GM12878 (cell line): ENCODE results near the gene TBX4. TPM values are rescaled to one million over a fixed set of nuclear protein-coding genes. Genes with fewer than 3 reads are reported as not detected.

Source experiments
- ATAC-seq: fragments of 200-7000 bp; cut with Tn5 transposase; 3 replicates; pipeline ENCODE4 v1.9.1; 2020; ENCODE audit warnings: mild to moderate bottlenecking, moderate library complexity
- BruUV-seq: library from RNA; stranded (reverse); fragments of 400-500 nt; replicated peaks from 2 replicates; lab custom pipeline; 2021; lab: Mats Ljungman, UMichigan
- CTCF ChIA-PET: fragments of 300-600 bp; sonication (Branson Sonifier 250); formaldehyde crosslinking; extraction: SDS; loops from one replicate; lab custom pipeline; 2021; ENCODE audit warnings: inconsistent platforms; lab: Yijun Ruan, JAX
- POLR2A ChIA-PET: fragments of 350-600 bp; formaldehyde crosslinking; extraction: SDS; loops from one replicate; lab custom pipeline; 2021; ENCODE audit warnings: inconsistent platforms; lab: Charles Lee
- RAD21 ChIA-PET: fragments of 300-600 bp; sonication (Branson Sonifier 250); formaldehyde crosslinking; loops from one replicate; lab custom pipeline; 2023; ENCODE audit warnings: antibody characterized with exemption; ENCODE audit not compliant: unreplicated experiment; lab: Charles Lee
- SMC1A ChIA-PET: fragments of 300-600 bp; sonication (Branson Sonifier 250); formaldehyde crosslinking; loops from one replicate; lab custom pipeline; 2023; ENCODE audit not compliant: unreplicated experiment, uncharacterized antibody; lab: Charles Lee
- DNase-seq: peaks from one replicate; pipeline ENCODE4 v3.0.0-alpha.2; 2011; ENCODE audit warnings: low read depth, low spot score
- FAIRE-seq: peaks from 3 replicates; lab custom pipeline; 2011; peaks lifted over from hg19 to GRCh38; lab: Jason Lieb, UNC
- H2AFZ ChIP-seq: 2 replicates; pipeline ENCODE4 v1.6.0; 2011; ENCODE audit warnings: low read depth, low read length, control low read depth; ENCODE audit not compliant: control insufficient read depth
- H3K27ac ChIP-seq: 2 replicates; pipeline ENCODE4 v1.5.1; 2011; ENCODE audit warnings: control low read depth; ENCODE audit not compliant: control insufficient read depth, insufficient read depth
- H3K27me3 ChIP-seq, 2 experiments: replicated peaks in 1 of 2; 2 replicates each; pipeline versions ENCODE4 v1.6.0 to v1.6.1; 2011; ENCODE audit warnings: low read length in 1 of 2; ENCODE audit not compliant: control insufficient read depth in 2 of 2, insufficient read depth in 2 of 2
- H3K36me3 ChIP-seq, 2 experiments: 2 replicates each; pipeline ENCODE4 v1.5.1; 2011; ENCODE audit warnings: low read length in 1 of 2; ENCODE audit not compliant: control insufficient read depth in 2 of 2, insufficient read depth in 2 of 2
- H3K4me1 ChIP-seq: 2 replicates; pipeline ENCODE4 v1.6.1; 2011; ENCODE audit warnings: mild to moderate bottlenecking, low read length, moderate library complexity, mixed read lengths; ENCODE audit not compliant: control insufficient read depth, insufficient read depth
- H3K4me2 ChIP-seq: 2 replicates; pipeline ENCODE4 v1.6.0; 2011; ENCODE audit warnings: control low read depth; ENCODE audit not compliant: control insufficient read depth, insufficient read depth
- H3K4me3 ChIP-seq: fragments of 200-600 bp; sonication (generic); 2 replicates; pipeline ENCODE4 v1.5.1; 2016
- H3K79me2 ChIP-seq: 2 replicates; pipeline ENCODE4 v1.6.0; 2011; ENCODE audit warnings: low read length; ENCODE audit not compliant: control insufficient read depth, insufficient read depth
- H3K9ac ChIP-seq: 2 replicates; pipeline ENCODE4 v1.8.0; 2011; ENCODE audit warnings: low read length, control low read depth, mixed read lengths; ENCODE audit not compliant: control insufficient read depth, insufficient read depth
- H3K9me3 ChIP-seq: replicated peaks from 3 replicates; pipeline ENCODE4 v1.5.1; 2011; ENCODE audit warnings: mild to moderate bottlenecking, low read length; ENCODE audit not compliant: control insufficient read depth, insufficient read depth
- H4K20me1 ChIP-seq: 2 replicates; pipeline ENCODE4 v1.6.0; 2011; ENCODE audit not compliant: control insufficient read depth, insufficient read depth
- MTA3 ChIP-seq: IDR thresholded peaks from 2 replicates; pipeline ENCODE4 v1.6.1; 2012; ENCODE audit warnings: low read length, inconsistent platforms, borderline replicate concordance
- NFIC ChIP-seq: IDR thresholded peaks from 2 replicates; pipeline ENCODE4 v1.6.1; 2012; ENCODE audit warnings: low read depth, mild to moderate bottlenecking, inconsistent platforms, low read length, moderate library complexity
- NFXL1 ChIP-seq: fragments of 450-650 bp; IDR thresholded peaks from 2 replicates; pipeline ENCODE4 v1.6.1; 2017; ENCODE audit warnings: antibody characterized with exemption, mild to moderate bottlenecking, borderline replicate concordance
- WGBS: methylation state at CpG from one replicate; pipeline ENCODE4 v1.1.6; 2016; ENCODE audit warnings: low lambda C conversion rate; ENCODE audit not compliant: insufficient replicate concordance, insufficient coverage; ENCODE audit errors: missing lambda C conversion rate; 5-methylcytosine and 5-hydroxymethylcytosine counted together
- in situ Hi-C: fragments of 300-500 bp; cut with MboI; formaldehyde crosslinking; loops from 9 replicates; pipeline ENCODE4 v1.14.3; 2018; ENCODE audit warnings: mixed read lengths
- intact Hi-C: fragments of 100-400 bp; cut with micrococcal nuclease; formaldehyde crosslinking; loops from one replicate; pipeline ENCODE4 v1.14.2; 2022; ENCODE audit not compliant: unreplicated experiment
- polyA plus RNA-seq, 11 experiments: library from polyadenylated mRNA; depleted of rRNA in 4 of 11; unstranded in 6 of 11; stranded (reverse) in 5 of 11; fragments of >200 nt; fragmentation: Nextera tagmentation in 4 of 11; fragmentation: Illumina TruSeq in 1 of 11; extraction: Ambion mirVana in 4 of 11; extraction: Trizol in 1 of 11; gene quantifications; 1 replicate in 1 of 11; 2 replicates in 10 of 11; pipeline versions ENCODE4 v1.2.1 to v1.2.3, GENCODE V29; 2011 to 2016; ENCODE audit warnings: inconsistent platforms in 2 of 11, missing spikeins in 2 of 11, low read depth in 1 of 11
- total RNA-seq, 4 experiments: library from RNA; depleted of rRNA in 3 of 4; stranded (reverse); fragments of >200 nt in 3 of 4; fragmentation: Illumina TruSeq in 1 of 4; extraction: Trizol in 1 of 4; gene quantifications; 2 replicates each; pipeline versions ENCODE4 v1.2.1 to v1.2.3, GENCODE V29; 2013 to 2021
- TF ChIP-seq, protein P1 (sequence below): IDR thresholded peaks from 2 replicates; pipeline ENCODE4 v1.6.1; 2012; ENCODE audit warnings: low read depth, low read length, improper control_type of control experiment

Gene TBX4
- total and polyA plus RNA-seq, 10 of the 15 experiments (the other 5 are each of a cell fraction or from before 2014, with no cell fraction given) = 0.01 TPM; not detected in 9

DNA sequence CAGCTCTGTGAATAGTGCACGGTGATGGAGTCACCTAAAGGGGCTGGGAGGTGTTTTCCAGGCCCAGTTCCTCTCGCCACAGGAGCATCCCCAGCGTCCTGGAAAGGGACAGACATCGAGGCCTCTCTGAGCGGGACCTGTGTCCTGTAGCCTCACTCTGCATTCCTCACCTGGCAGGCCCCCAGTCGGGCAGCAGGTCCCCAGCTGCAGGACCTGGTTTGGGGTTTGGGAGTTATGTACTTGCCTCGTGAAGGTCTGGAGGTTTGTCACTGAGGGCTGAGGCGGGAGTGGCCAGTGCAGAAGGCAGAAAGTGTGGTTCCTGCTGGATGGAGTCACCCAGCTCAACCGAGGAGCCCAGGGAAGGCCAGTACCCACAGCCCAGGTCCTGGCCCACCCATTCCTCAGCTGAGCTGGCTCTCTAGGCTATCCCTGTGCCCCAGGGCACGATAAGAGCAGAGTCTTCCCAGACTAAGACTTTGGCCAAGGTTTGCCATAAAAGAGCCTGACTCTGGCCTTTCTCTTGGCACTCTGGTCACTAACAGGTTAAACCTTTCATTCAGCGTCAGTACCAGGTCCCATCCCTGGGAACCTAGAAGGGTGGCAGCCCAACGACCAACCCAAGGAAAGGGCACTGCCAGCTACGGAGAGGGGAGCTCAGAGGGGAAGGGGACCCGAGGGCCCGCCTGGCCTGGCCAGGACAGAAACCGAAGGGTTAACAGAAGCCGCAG, 24.4 kb downstream of the TBX4 start:
- TF ChIP-seq NFXL1 (0 out of 2 replicates have a peak, but pooled peaks have one; percentile 32), MTA3 (no peak), NFIC (no peak)
- TF ChIP-seq, protein P1, sequence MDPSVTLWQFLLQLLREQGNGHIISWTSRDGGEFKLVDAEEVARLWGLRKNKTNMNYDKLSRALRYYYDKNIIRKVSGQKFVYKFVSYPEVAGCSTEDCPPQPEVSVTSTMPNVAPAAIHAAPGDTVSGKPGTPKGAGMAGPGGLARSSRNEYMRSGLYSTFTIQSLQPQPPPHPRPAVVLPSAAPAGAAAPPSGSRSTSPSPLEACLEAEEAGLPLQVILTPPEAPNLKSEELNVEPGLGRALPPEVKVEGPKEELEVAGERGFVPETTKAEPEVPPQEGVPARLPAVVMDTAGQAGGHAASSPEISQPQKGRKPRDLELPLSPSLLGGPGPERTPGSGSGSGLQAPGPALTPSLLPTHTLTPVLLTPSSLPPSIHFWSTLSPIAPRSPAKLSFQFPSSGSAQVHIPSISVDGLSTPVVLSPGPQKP = no peak
- TF ChIP-seq, all 136 proteins: peak for 1
- H3K9ac ChIP-seq = no peak overlapping the region
- H3K4me3 ChIP-seq = no peak overlapping the region
- intact Hi-C loops (no loop called here), in situ Hi-C loops (no loop called here)
- no peak overlapping the region for H3K27ac ChIP-seq
- ATAC-seq (no peak), DNase-seq (no peak), FAIRE-seq (no peak)
- H4K20me1 ChIP-seq = no peaks in the 10 kb centered on the region
- no peaks in the 10 kb centered on the region for H3K79me2 ChIP-seq
- H3K9me3 ChIP-seq = no peaks in the 10 kb centered on the region
- SMC1A ChIA-PET = no interaction called here
- no peak overlapping the region for H2AFZ ChIP-seq
- no peaks in the 10 kb centered on the region for H3K36me3 ChIP-seq
- RAD21 ChIA-PET = no interaction called here
- BruUV-seq = no TSS peak
- WGBS = 24% methylated on average over 17 of the region's 17 CpGs
- POLR2A ChIA-PET = no interaction called here
- peaks cover 0 to 5% of the 10 kb centered on the region in 2 experiments; a peak in 2 of 4 replicates for H3K27me3 ChIP-seq
- CTCF ChIA-PET = no interaction called here
- no peak overlapping the region for H3K4me2 ChIP-seq
- no peaks in the 10 kb centered on the region for H3K4me1 ChIP-seq
